ENCODE data around the gene NLRC3. TPM values are rescaled to one million over a fixed set of nuclear protein-coding genes. Genes with fewer than 3 reads are reported as not detected.

NLRC3 gene
- total RNA-seq, 6 experiments from 2014 or later: 0.53 to 1.2 (median 0.64) TPM

DNA sequence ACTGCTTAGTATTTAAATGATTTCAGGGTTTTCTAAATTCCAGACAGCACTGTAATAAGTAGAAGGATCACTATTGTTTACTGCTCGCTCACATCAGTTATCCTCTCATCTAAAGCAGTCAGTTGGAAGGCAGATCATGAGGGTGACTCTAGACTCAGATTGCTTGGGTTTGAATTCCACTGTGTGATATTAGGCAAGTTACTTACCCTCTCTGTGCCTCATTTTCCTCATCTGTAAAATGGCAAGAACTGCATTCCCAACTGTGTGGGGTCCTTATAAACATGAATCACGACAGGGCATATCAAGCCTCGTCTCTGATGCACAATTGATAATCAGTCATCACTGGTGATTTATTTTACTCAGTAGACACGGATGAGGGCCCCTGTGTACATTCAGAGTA, 61.3 kb downstream of the NLRC3 start:
- Histone ChIP-seq H3K9me3 (no peaks in the 10 kb centered on the region), H3K4me1 (no peaks in the 10 kb centered on the region), H3K4me3 (no peak overlapping the region), H3K27ac (no peak overlapping the region), H3K27me3 (no peaks in the 10 kb centered on the region), H3K36me3 (peaks cover 0 to 64% (median 8%) of the 10 kb centered on the region in 4 donors)
- ATAC-seq (no peak), DNase-seq (no peak)
- WGBS (ENCODE audit: insufficient coverage, low coverage, low lambda C conversion rate, missing lambda C conversion rate): 90% methylated on average over 4 of the region's 4 CpGs
- no peak for TF ChIP-seq POLR2A (IDR thresholded peaks at IDR 0.05)
- TF ChIP-seq, protein P1, sequence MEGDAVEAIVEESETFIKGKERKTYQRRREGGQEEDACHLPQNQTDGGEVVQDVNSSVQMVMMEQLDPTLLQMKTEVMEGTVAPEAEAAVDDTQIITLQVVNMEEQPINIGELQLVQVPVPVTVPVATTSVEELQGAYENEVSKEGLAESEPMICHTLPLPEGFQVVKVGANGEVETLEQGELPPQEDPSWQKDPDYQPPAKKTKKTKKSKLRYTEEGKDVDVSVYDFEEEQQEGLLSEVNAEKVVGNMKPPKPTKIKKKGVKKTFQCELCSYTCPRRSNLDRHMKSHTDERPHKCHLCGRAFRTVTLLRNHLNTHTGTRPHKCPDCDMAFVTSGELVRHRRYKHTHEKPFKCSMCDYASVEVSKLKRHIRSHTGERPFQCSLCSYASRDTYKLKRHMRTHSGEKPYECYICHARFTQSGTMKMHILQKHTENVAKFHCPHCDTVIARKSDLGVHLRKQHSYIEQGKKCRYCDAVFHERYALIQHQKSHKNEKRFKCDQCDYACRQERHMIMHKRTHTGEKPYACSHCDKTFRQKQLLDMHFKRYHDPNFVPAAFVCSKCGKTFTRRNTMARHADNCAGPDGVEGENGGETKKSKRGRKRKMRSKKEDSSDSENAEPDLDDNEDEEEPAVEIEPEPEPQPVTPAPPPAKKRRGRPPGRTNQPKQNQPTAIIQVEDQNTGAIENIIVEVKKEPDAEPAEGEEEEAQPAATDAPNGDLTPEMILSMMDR (IDR thresholded peaks at IDR 0.05): no peak
- intact Hi-C loops (cut with DNase I): no loop called here

DNA sequence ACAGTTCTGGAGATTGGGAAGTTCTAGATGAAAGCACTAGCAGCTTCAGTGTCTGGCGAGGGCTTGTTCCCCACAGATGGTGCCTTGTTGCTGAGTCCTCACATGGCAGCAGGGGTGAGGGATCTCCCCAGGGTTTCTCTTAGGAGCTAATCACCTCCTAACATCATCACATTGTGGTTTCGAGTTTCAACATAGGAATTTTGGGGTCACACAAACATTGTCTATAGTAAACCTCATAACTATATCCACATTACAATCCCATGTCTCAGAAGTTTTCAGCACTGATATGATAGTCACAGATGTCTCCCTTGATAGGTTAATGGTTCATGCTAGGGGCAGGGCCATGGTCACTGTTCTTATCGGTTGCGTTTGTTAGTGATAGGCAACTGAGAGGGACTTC, 62.6 kb downstream of the NLRC3 start:
- no peak for TF ChIP-seq POLR2A (IDR thresholded peaks at IDR 0.05)
- TF ChIP-seq, protein P1 (IDR thresholded peaks at IDR 0.05): no peak
- no CpG with 5 or more reads among the region's 4 CpGs for WGBS (ENCODE audit: insufficient coverage, low coverage, low lambda C conversion rate, missing lambda C conversion rate)
- ATAC-seq (no peak), DNase-seq (no peak)
- H3K36me3 ChIP-seq: peaks cover 0 to 57% (median 6%) of the 10 kb centered on the region in 4 donors
- no peaks in the 10 kb centered on the region for H3K4me1 ChIP-seq
- no peaks in the 10 kb centered on the region for H3K9me3 ChIP-seq
- no peak overlapping the region for H3K4me3 ChIP-seq
- intact Hi-C loops (cut with DNase I): no loop called here
- no peaks in the 10 kb centered on the region for H3K27me3 ChIP-seq
- no peak overlapping the region for H3K27ac ChIP-seq

DNA sequence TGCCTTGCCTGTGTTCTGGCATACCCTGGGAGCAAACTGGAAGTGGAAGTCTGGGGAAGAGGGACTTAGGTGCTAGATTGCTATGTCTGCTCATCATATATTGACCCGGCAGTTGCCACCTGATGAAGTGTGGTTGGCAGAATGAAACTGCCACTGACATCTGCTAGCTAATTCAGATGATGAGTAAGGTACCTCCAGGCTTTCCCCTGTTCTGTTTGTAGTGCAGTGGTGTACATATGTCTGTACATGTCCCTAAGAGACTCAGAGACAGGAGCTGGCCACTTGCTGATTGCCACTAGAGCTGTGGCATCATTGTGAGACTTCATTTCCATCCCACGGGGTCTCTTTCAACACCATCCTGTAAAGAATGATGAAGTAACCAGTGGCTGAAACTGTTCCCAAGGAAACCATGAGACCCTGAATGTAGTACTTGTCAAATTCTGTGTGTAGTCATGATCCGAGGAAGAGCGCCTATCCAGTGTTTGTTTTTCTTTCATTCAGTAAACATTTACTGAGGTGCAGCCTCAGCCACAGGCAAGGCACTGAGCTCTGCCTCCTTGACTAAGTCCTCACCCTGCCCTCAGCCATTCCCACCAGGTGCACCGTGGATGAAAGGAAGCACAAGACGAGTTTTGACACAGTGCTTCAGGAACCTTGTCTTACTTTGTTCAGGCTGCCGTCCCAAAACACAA, 63.2 kb downstream of the NLRC3 start:
- H3K4me3 ChIP-seq: no peak overlapping the region
- intact Hi-C loops (cut with DNase I): no loop called here
- H3K4me1 ChIP-seq: no peaks in the 10 kb centered on the region
- H3K9me3 ChIP-seq: no peaks in the 10 kb centered on the region
- TF ChIP-seq POLR2A (IDR thresholded peaks at IDR 0.05): no peak
- TF ChIP-seq, protein P1 (IDR thresholded peaks at IDR 0.05): no peak
- DNase-seq: no peak
- H3K36me3 ChIP-seq: peaks cover 0 to 54% (median 6%) of the 10 kb centered on the region in 4 donors
- ATAC-seq: no peak
- no peaks in the 10 kb centered on the region for H3K27me3 ChIP-seq
- H3K27ac ChIP-seq: no peak overlapping the region
- 74% methylated on average over 3 of the region's 7 CpGs for WGBS (ENCODE audit: insufficient coverage, low coverage, low lambda C conversion rate, missing lambda C conversion rate)

GRCh38 chr16:3511286-3512180, 65.7 kb downstream of the NLRC3 start:
- WGBS (ENCODE audit: insufficient coverage, low coverage, low lambda C conversion rate, missing lambda C conversion rate): 91% methylated on average over 11 of the region's 23 CpGs

More at GRCh38 chr16:3511286-3512180, 65.7 kb downstream of the NLRC3 start:
- H3K36me3 ChIP-seq: peaks cover 0 to 47% (median 9%) of the 10 kb centered on the region in 4 donors
- no peak overlapping the region for H3K27ac ChIP-seq
- no peaks in the 10 kb centered on the region for H3K27me3 ChIP-seq
- H3K4me3 ChIP-seq: no peak overlapping the region
- intact Hi-C loops (cut with DNase I): no loop called here
- H3K9me3 ChIP-seq: no peaks in the 10 kb centered on the region
- peak in 1 of 3 donors; percentile 19 for DNase-seq
- H3K4me1 ChIP-seq: no peaks in the 10 kb centered on the region
- TF ChIP-seq, protein P1 (IDR thresholded peaks at IDR 0.05): no peak
- no peak for TF ChIP-seq POLR2A (IDR thresholded peaks at IDR 0.05)
- no peak for ATAC-seq

Data from right lobe of liver (tissue), 6 donors.